ENCODE results near the gene ANO7.

DNA sequence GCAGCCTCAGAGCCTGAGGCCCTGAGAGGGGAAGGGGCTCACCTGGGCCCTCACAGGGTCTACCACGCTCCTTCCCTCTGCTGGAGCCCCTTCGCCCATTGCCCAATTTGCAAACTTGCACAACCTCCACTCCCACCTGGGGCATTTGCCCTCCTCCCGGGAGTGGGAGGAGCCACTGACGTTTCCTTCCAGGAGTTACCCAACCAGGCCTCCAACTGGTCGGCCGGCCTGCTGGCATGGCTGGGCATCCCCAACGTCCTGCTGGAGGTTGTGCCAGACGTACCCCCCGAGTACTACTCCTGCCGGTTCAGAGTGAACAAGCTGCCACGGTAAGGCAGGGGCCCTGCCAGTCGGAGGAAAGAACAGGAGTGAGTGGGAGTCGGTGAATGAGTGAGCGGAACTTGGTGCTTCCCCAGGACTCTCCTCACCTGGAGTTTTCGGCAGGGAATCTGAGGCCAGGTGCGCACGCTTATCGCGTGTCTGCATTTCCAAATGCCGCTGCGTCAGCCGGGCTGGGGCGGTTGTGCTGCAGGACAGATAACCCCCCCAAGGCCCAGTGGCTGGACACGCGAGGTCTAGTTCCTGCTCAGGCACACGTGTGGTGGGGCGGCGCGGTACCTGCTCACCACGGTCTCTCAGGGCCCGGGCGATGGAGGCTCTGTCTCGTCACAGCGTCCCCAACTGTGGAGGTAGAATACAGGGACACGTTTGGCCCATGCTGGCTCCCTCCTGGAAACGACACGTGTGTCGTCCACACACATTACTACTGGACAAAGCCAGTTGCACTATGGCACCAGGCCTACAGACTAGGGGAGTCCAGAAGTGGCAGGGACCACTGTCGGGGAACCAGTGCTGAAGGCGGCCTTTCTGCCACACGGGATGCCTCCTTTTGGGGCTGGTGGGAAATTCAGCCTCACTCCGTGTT is 11.7 kb downstream of the ANO7 start:
- TF ChIP-seq POLR2A (IDR thresholded peaks at IDR 0.05; ENCODE audit: low read length) (no peak), GATA1 (IDR thresholded peaks at IDR 0.05; ENCODE audit: low read depth, low read length) (no peak)
